OCI-LY7 (cell line): ENCODE data around the gene SOX12. TPM values are rescaled to one million over a fixed set of nuclear protein-coding genes. Genes with fewer than 3 reads are reported as not detected.

Source experiments
- BruUV-seq: library from RNA; stranded (reverse); fragments of 400-500 nt; replicated peaks from 2 replicates; lab custom pipeline; 2021; lab: Mats Ljungman, UMichigan
- CTCF ChIA-PET: fragments of 300-600 bp; sonication (Branson Sonifier 250); formaldehyde crosslinking; loops from one replicate; lab custom pipeline; 2022; ENCODE audit warnings: antibody characterized with exemption; ENCODE audit not compliant: unreplicated experiment; lab: Charles Lee
- POLR2A ChIA-PET: fragments of 300-600 bp; sonication (Branson Sonifier 250); formaldehyde crosslinking; loops from one replicate; lab custom pipeline; 2022; ENCODE audit warnings: antibody characterized with exemption; lab: Charles Lee
- DNase-seq: peaks from one replicate; pipeline ENCODE4 v3.0.0-alpha.2; 2015; ENCODE audit warnings: low spot score
- H2AFZ ChIP-seq: fragments of 200-600 bp; sonication (generic), shearing (Covaris generic); 2 replicates; pipeline ENCODE4 v1.6.1; 2014; ENCODE audit warnings: mild to moderate bottlenecking, antibody characterized with exemption, low read length, moderate library complexity
- H3K27ac ChIP-seq: fragments of 200-600 bp; sonication (generic); 2 replicates; pipeline ENCODE4 v1.5.1; 2014; ENCODE audit warnings: mixed run types, low read depth, mild to moderate bottlenecking, moderate library complexity, low read length, inconsistent platforms; ENCODE audit not compliant: poor library complexity, severe bottlenecking
- H3K36me3 ChIP-seq: fragments of 200-600 bp; sonication (generic); 2 replicates; pipeline ENCODE4 v1.6.1; 2014; ENCODE audit warnings: mild to moderate bottlenecking, antibody characterized with exemption, low read length, moderate library complexity, mixed read lengths; ENCODE audit not compliant: insufficient read depth
- H3K4me1 ChIP-seq: fragments of 200-600 bp; sonication (generic); 2 replicates; pipeline ENCODE4 v1.5.1; 2014; ENCODE audit warnings: mild to moderate bottlenecking, low read length; ENCODE audit not compliant: insufficient read depth, poor library complexity, severe bottlenecking
- H3K4me2 ChIP-seq: fragments of 200-600 bp; sonication (generic); 2 replicates; pipeline ENCODE4 v1.6.1; 2014; ENCODE audit warnings: mild to moderate bottlenecking, low read length
- H3K4me3 ChIP-seq: fragments of 200-600 bp; sonication (generic); 2 replicates; pipeline ENCODE4 v1.5.1; 2014; ENCODE audit warnings: mild to moderate bottlenecking, low read depth, low read length; ENCODE audit not compliant: poor library complexity, severe bottlenecking
- H3K79me2 ChIP-seq: fragments of 200-600 bp; sonication (generic); 2 replicates; pipeline ENCODE4 v1.6.1; 2016; ENCODE audit warnings: low read depth, mild to moderate bottlenecking, low read length, moderate library complexity, mixed read lengths; ENCODE audit not compliant: insufficient read depth
- H3K9me2 ChIP-seq: fragments of 200-600 bp; sonication (generic); 2 replicates; pipeline ENCODE4 v1.6.1; 2016; ENCODE audit warnings: mild to moderate bottlenecking, low read length, mixed read lengths; ENCODE audit not compliant: insufficient read depth
- H3K9me3 ChIP-seq: fragments of 200-600 bp; sonication (generic); 2 replicates; pipeline ENCODE4 v1.6.1; 2014; ENCODE audit warnings: mild to moderate bottlenecking, mixed run types, low read length, mixed read lengths
- H4K20me1 ChIP-seq: fragments of 200-600 bp; sonication (generic); 2 replicates; pipeline ENCODE4 v1.6.1; 2014; ENCODE audit warnings: mild to moderate bottlenecking, antibody characterized with exemption, low read length, moderate library complexity, mixed read lengths; ENCODE audit not compliant: insufficient read depth
- CTCF ChIP-seq: fragments of 200-600 bp; sonication (generic); conservative IDR thresholded peaks from 2 replicates; pipeline ENCODE4 v1.5.1; 2014; ENCODE audit warnings: mild to moderate bottlenecking, antibody characterized with exemption, low read length, moderate library complexity, mixed read lengths
- EZH2phosphoT487 ChIP-seq: fragments of 200-600 bp; sonication (generic); IDR thresholded peaks from 2 replicates; pipeline ENCODE4 v1.6.1; 2018; ENCODE audit warnings: low read depth, borderline replicate concordance, mild to moderate bottlenecking, mixed run types, antibody characterized with exemption, low read length, moderate library complexity, mixed read lengths
- intact Hi-C: fragments of 100-400 bp; cut with micrococcal nuclease; formaldehyde crosslinking; loops from one replicate; pipeline ENCODE4 v1.10.0; 2022; ENCODE audit not compliant: unreplicated experiment
- total RNA-seq, 2 experiments: library from RNA; depleted of rRNA in 1 of 2; stranded (reverse); fragments of >200 nt in 1 of 2; shearing (Covaris generic) in 1 of 2; gene quantifications; 2 replicates each; pipeline ENCODE4 v1.2.3, GENCODE V29; 2014 to 2022

Gene SOX12
- total RNA-seq, 2 experiments from 2014 or later, result 16.4 to 43.8 TPM

DNA sequence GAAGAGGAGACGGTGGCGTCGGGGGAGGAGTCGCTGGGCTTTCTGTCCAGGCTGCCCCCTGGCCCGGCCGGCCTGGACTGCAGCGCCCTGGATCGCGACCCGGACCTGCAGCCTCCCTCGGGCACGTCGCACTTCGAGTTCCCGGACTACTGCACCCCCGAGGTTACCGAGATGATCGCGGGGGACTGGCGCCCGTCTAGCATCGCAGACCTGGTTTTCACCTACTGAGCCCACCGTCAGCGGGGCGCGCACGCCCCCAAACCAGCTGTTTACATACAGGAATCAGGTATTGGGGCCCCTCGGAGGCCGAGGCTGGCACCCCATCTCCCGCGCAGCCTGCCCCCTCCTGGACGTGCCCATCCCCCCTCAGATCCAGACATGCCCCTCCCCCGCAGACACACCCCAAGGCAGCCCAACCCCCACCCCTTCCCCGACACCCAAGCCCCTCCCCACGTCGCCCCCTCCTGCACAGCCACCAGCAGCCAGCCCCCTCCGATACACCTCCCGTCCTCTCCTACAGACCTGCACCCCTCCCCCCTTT is 1.4 kb downstream of the SOX12 start:
- ChIA-PET CTCF (no interaction called here), POLR2A (interaction anchor here (0.6 kb wide), 1 partner anchor 21 kb away, joined by 5 read pairs; no protein-coding TSS in a partner anchor)
- H3K36me3 ChIP-seq, result peaks cover 36% of the 10 kb centered on the region
- H2AFZ ChIP-seq, result no peak overlapping the region
- BruUV-seq, result no TSS peak
- intact Hi-C loops, result no loop called here
- H3K9me3 ChIP-seq, result no peaks in the 10 kb centered on the region
- H3K9me2 ChIP-seq, result no peaks in the 10 kb centered on the region
- H3K27ac ChIP-seq, result peak overlapping the region; percentile 85
- TF ChIP-seq CTCF (no peak), EZH2phosphoT487 (no peak)
- peaks cover 19% of the 10 kb centered on the region; the same call in 1 of the 2 replicates for H4K20me1 ChIP-seq
- H3K4me3 ChIP-seq, result peak overlapping the region; percentile 98
- peaks cover 36% of the 10 kb centered on the region for H3K4me1 ChIP-seq
- DNase-seq, result peak; percentile 63
- peak overlapping the region; percentile 91 for H3K4me2 ChIP-seq
- peaks cover 35% of the 10 kb centered on the region for H3K79me2 ChIP-seq

- Histone ChIP-seq H3K9me2 (no peaks in the 10 kb centered on the region), H3K27ac (peak overlapping the region; percentile 85), H3K79me2 (peaks cover 35% of the 10 kb centered on the region), H3K36me3 (peaks cover 36% of the 10 kb centered on the region), H3K4me2 (peak overlapping the region; percentile 91), H3K9me3 (no peaks in the 10 kb centered on the region), H3K4me1 (peaks cover 36% of the 10 kb centered on the region), H3K4me3 (peak overlapping the region; percentile 98), H4K20me1 (peaks cover 19% of the 10 kb centered on the region; the same call in 1 of the 2 replicates), H2AFZ (0 out of 2 replicates have a peak overlapping the region, but pooled peaks have one; percentile 4)
- TF ChIP-seq EZH2phosphoT487 (no peak), CTCF (no peak)
- peak; percentile 95 for DNase-seq
- TSS peak; percentile 61 for BruUV-seq
- CTCF ChIA-PET, result no interaction called here
- POLR2A ChIA-PET, result no interaction called here
- intact Hi-C loops, result no loop called here
These were observed 2.1 kb downstream of the SOX12 start for GRCh38 chr20:327186-328026.
